OCI-LY7 (cell line): ENCODE data around the gene ZNF283.

ENCODE experiments used
- EZH2phosphoT487 ChIP-seq: fragments of 200-600 bp; sonication (generic); IDR thresholded peaks from 2 replicates; pipeline ENCODE4 v1.6.1; 2018; ENCODE audit warnings: low read depth, borderline replicate concordance, mild to moderate bottlenecking, mixed run types, antibody characterized with exemption, low read length, moderate library complexity, mixed read lengths
- TF ChIP-seq, protein P1 (sequence below): fragments of 200-600 bp; sonication (generic); conservative IDR thresholded peaks from 2 replicates; pipeline ENCODE4 v1.5.1; 2014; ENCODE audit warnings: mild to moderate bottlenecking, antibody characterized with exemption, low read length, moderate library complexity, mixed read lengths

DNA sequence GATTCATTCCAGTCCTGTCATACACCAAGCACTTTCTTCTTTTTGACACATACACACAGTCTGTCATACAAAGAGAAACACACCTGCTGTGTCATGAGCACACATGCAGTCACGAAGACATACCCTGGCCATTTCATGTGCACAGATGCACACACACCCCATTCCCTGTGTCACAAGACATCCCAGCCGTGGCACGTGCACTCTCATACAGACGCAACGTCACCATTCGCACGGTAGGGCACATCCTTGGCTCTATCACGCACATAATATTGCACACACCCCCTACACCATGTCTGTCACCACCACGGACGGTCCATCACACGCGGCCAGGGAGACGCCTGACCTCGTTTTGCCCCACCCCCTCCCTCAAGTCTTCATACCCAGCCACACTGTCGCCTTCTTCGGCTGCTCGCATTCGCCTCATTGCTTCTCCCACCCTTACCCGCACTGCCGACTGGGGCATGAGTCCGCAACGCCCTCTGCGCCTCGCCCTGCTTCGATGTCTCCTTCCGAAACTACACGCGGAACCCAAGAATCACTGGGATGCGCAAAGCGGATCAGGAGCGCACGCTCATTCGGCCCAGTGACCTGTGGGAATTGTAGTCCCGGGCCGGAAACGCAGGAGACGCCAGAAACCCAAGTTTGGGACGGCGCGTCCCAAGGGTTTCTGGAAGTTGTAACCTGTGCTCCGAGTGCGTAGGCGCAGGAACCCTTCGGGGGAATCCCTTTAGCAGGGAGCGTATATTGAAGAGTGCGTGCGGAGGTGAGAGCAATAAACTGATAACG, 6.8 kb upstream of the ZNF283 start:
- TF ChIP-seq, protein P1, sequence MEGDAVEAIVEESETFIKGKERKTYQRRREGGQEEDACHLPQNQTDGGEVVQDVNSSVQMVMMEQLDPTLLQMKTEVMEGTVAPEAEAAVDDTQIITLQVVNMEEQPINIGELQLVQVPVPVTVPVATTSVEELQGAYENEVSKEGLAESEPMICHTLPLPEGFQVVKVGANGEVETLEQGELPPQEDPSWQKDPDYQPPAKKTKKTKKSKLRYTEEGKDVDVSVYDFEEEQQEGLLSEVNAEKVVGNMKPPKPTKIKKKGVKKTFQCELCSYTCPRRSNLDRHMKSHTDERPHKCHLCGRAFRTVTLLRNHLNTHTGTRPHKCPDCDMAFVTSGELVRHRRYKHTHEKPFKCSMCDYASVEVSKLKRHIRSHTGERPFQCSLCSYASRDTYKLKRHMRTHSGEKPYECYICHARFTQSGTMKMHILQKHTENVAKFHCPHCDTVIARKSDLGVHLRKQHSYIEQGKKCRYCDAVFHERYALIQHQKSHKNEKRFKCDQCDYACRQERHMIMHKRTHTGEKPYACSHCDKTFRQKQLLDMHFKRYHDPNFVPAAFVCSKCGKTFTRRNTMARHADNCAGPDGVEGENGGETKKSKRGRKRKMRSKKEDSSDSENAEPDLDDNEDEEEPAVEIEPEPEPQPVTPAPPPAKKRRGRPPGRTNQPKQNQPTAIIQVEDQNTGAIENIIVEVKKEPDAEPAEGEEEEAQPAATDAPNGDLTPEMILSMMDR = no peak
- no peak for TF ChIP-seq EZH2phosphoT487
